ENCODE results near the gene COL9A3. TPM values are rescaled to one million over a fixed set of nuclear protein-coding genes. Genes with fewer than 3 reads are reported as not detected.

Gene COL9A3
- total and polyA plus RNA-seq, 2 of the 8 experiments (the other 6 are each of a cell fraction or from before 2014, with no cell fraction given): 21.7 to 80.1 TPM

DNA sequence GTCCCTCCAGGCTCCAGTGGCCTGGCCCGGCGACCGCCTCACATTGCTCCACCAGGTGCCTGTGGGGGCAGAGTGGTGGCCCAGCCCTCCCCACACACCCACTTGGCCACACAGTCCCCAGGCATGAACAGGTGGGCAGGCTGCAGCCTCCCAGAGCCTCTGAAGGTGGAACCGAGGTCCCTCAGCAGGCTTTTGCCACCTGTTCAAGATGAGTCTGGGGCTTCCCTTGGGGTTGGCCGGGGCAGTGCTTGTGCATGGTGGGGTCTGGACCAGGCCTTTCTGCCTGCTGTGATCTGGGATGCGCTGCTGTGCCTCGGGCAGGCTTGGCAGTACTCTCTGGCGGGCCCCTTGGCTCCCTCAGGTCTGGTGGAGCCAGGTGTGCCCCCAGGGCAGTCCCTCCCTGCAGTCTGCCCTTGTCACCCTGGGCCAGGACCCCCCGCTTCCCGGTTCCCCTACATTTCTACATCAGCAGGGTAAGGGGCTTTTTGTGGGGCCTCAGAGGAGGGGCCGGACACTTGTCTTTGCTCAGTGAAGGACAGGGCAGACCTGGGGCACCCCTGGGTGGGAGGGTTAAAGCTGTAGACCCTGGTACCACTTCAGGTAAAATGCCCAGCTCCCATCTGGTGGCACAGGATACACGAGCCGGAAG lies 2.7 kb upstream of the COL9A3 start (continued):
- TF ChIP-seq TAF1 (IDR thresholded peaks at IDR 0.05; ENCODE audit: low read depth, low read length): no peak
- TF ChIP-seq ZNF274 (IDR thresholded peaks at IDR 0.05; ENCODE audit: borderline replicate concordance, extremely low read depth, low read length): no peak
- no peak for TF ChIP-seq NANOG (IDR thresholded peaks at IDR 0.05; ENCODE audit: insufficient read depth, low read depth, low read length, poor library complexity, severe bottlenecking)

Measured in H1 (cell line).